ENCODE results near the gene ADARB2.

- TF ChIP-seq FOXK2 (IDR thresholded peaks at IDR 0.05) (no peak), LEF1 (IDR thresholded peaks at IDR 0.05; ENCODE audit: borderline replicate concordance) (no peak), ZNF384 (IDR thresholded peaks at IDR 0.05) (no peak), L3MBTL2 (conservative IDR thresholded peaks at IDR 0.05) (no peak), ELF4 (IDR thresholded peaks at IDR 0.05) (no peak), ARNT (IDR thresholded peaks at IDR 0.05) (no peak), FOXA1 (IDR thresholded peaks at IDR 0.05) (no peak), SUZ12 (IDR thresholded peaks at IDR 0.05) (no peak), FOXM1 (IDR thresholded peaks at IDR 0.05; ENCODE audit: borderline replicate concordance) (no peak), HDGF (IDR thresholded peaks at IDR 0.05; ENCODE audit: borderline replicate concordance) (no peak)
Measured at GRCh38 chr10:1643161-1643907, 94.0 kb downstream of the ADARB2 start.

Measured in HEK293T (cell line).